ENCODE measurements around the gene USP16. TPM values are rescaled to one million over a fixed set of nuclear protein-coding genes. Genes with fewer than 3 reads are reported as not detected.
A peak's percentile ranks its signal among the peaks of the same experiment; 100 is the strongest.

USP16 gene
- total and polyA plus RNA-seq, 2 donors (not counting 1 experiment from before 2014, with no cell fraction given) = 13.1 to 54.7 TPM

DNA sequence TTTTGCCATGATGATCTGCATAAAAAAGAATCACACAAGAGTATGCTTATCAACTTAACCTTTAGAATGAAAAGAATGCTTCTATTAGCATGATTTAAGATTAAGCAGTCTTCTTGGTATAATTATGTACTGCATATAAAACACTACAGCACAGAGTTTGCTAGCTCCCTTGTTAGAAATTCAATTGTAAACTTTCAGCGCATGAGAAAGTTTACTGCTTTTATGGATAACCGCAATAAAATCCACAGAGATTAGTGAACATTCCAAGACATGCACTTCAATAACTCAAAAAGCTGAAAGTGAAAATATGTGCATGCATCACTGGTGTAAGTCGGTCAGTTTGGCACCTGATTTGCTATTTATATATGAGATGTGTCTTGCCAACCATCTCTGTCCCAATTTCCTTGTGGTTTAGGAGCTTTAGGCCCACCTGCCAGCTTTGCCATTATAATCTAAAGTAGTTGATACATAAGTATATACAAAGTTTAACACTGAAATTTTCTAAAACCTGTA lies 32.1 kb downstream of the USP16 start:
- ChIA-PET POLR2A (no interaction called here), CTCF (no interaction called here)
- Histone ChIP-seq H4K20me1 (ENCODE audit: control insufficient read depth, insufficient read depth, low read length, poor library complexity, severe bottlenecking) (peaks cover 6% of the 10 kb centered on the region), H3K9me3 (ENCODE audit: control extremely low read depth in 1 of 3, control insufficient read depth in 2 of 3, insufficient read depth in 1 of 3, low read length in 2 of 3) (peaks cover 0 to 4% (median 1%) of the 10 kb centered on the region in 3 donors), H3K36me3 (replicated peaks in 1 of 2; ENCODE audit: control extremely low read depth in 1 of 2, control insufficient read depth in 1 of 2, extremely low read depth in 1 of 2, insufficient read depth in 2 of 2, low read length in 1 of 2) (peaks cover 19 to 75% of the 10 kb centered on the region in 2 experiments), H3K4me1 (ENCODE audit: control insufficient read depth in 2 of 2, insufficient read depth in 2 of 2, low read length in 2 of 2) (peaks cover 6 to 10% of the 10 kb centered on the region in 2 donors), H3K27me3 (replicated peaks in 1 of 4; ENCODE audit: control extremely low read depth in 1 of 4, control insufficient read depth in 3 of 4, insufficient read depth in 4 of 4, low read length in 3 of 4) (no peaks in the 10 kb centered on the region), H3K4me3 (ENCODE audit: control extremely low read depth in 1 of 5, extremely low read depth in 1 of 5, insufficient read depth in 1 of 5, low read depth in 2 of 5, low read length in 4 of 5) (no peak overlapping the region), H3K27ac (ENCODE audit: low read length in 2 of 2) (no peak overlapping the region), H3K4me2 (replicated peaks; ENCODE audit: low read depth, low read length, poor library complexity, severe bottlenecking) (no peak overlapping the region), H2AFZ (ENCODE audit: insufficient read depth, low read depth, low read length, poor library complexity, severe bottlenecking) (no peak overlapping the region), H3K9ac (ENCODE audit: low read length) (no peak overlapping the region), H3K79me2 (ENCODE audit: control insufficient read depth, insufficient read depth, low read length) (no peaks in the 10 kb centered on the region)
- ATAC-seq (ENCODE audit: low read depth) (no peak), DNase-seq (no peak)
- Mint-ChIP-seq H3K27me3 (no peaks in the 10 kb centered on the region), H3K4me1 (no peaks in the 10 kb centered on the region), H3K4me3 (no peak overlapping the region), H3K27ac (no peak overlapping the region), H3K9me3 (ENCODE audit: insufficient read depth) (no peaks in the 10 kb centered on the region)
- TF ChIP-seq EZH2 (IDR thresholded peaks at IDR 0.05; ENCODE audit: borderline replicate concordance, insufficient read depth, low read depth, low read length, poor library complexity, severe bottlenecking) (no peak), CTCF (IDR thresholded peaks at IDR 0.05) (no peak)
- intact Hi-C loops (cut with micrococcal nuclease) = no loop called here
- no CpG with 5 or more reads among the region's 3 CpGs for WGBS (ENCODE audit: insufficient coverage)

DNA sequence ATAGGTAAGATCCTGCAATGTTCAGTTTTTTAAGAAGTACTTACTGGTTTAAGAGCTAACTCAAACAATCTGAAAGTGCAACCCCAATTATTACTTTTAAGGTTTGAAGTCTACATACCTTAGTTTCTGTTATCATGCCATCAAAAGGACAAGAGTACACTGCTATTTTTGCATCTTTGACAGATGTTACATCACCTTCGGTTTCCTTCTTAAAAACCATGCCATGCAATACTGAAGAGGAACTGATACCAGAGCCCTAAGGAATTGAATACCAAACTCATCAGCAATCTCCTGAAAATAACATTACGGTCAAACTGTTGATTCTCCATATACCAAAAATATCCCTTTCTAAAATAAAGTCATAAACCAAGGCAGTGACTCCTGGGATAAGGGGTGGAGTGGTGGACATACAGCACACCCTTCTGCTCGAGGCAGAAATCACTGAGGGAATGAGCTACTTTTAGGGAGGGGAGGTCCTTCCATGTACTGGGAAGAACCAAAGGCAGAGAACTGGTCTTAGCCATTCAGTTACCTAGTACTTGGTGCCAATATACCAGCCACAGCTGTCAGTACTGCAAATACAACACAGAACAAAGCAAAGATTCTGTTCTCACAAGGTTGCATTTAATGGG lies 40.5 kb downstream of the USP16 start:
- H3K4me3 ChIP-seq (ENCODE audit: control extremely low read depth in 1 of 5, extremely low read depth in 1 of 5, insufficient read depth in 1 of 5, low read depth in 2 of 5, low read length in 4 of 5) = no peak overlapping the region
- H3K27ac ChIP-seq (ENCODE audit: low read length in 2 of 2) = peak overlapping the region in 1 of 2 donors; percentile 70
- H3K79me2 ChIP-seq (ENCODE audit: control insufficient read depth, insufficient read depth, low read length) = peaks cover 4% of the 10 kb centered on the region
- H3K27me3 ChIP-seq (replicated peaks in 1 of 4; ENCODE audit: control extremely low read depth in 1 of 4, control insufficient read depth in 3 of 4, insufficient read depth in 4 of 4, low read length in 3 of 4) = no peaks in the 10 kb centered on the region
- Mint-ChIP-seq H3K27me3 (no peaks in the 10 kb centered on the region), H3K4me1 (peaks cover 14% of the 10 kb centered on the region), H3K9me3 (ENCODE audit: insufficient read depth) (no peaks in the 10 kb centered on the region), H3K27ac (peak overlapping the region; percentile 17), H3K4me3 (peak overlapping the region; percentile 5)
- TF ChIP-seq EZH2 (IDR thresholded peaks at IDR 0.05; ENCODE audit: borderline replicate concordance, insufficient read depth, low read depth, low read length, poor library complexity, severe bottlenecking) = no peak
- TF ChIP-seq CTCF (IDR thresholded peaks at IDR 0.05) = no peak
- no peak overlapping the region for H2AFZ ChIP-seq (ENCODE audit: insufficient read depth, low read depth, low read length, poor library complexity, severe bottlenecking)
- H4K20me1 ChIP-seq (ENCODE audit: control insufficient read depth, insufficient read depth, low read length, poor library complexity, severe bottlenecking) = peaks cover 23% of the 10 kb centered on the region
- peak; percentile 45 for DNase-seq
- ChIA-PET CTCF (interaction anchor here (0.6 to 1.4 kb wide), 3 partner anchors 16 to 306 kb away, joined by 3 to 5 read pairs (median 4); no protein-coding TSS in a partner anchor), POLR2A (interaction anchor here (0.7 to 0.8 kb wide), 3 partner anchors 10 to 161 kb away, joined by 3 to 6 read pairs (median 6); no protein-coding TSS in a partner anchor)
- no peak overlapping the region for H3K9ac ChIP-seq (ENCODE audit: low read length)
- H3K4me1 ChIP-seq (ENCODE audit: control insufficient read depth in 2 of 2, insufficient read depth in 2 of 2, low read length in 2 of 2) = peaks cover 6 to 9% of the 10 kb centered on the region in 2 donors
- 0% methylated on average over 1 of the region's 3 CpGs for WGBS (ENCODE audit: insufficient coverage)
- intact Hi-C loops (cut with micrococcal nuclease) = no loop called here
- no peaks in the 10 kb centered on the region for H3K9me3 ChIP-seq (ENCODE audit: control extremely low read depth in 1 of 3, control insufficient read depth in 2 of 3, insufficient read depth in 1 of 3, low read length in 2 of 3)
- H3K36me3 ChIP-seq (replicated peaks in 1 of 2; ENCODE audit: control extremely low read depth in 1 of 2, control insufficient read depth in 1 of 2, extremely low read depth in 1 of 2, insufficient read depth in 2 of 2, low read length in 1 of 2) = peaks cover 21 to 84% of the 10 kb centered on the region in 2 experiments
- peak overlapping the region; percentile 18 for H3K4me2 ChIP-seq (replicated peaks; ENCODE audit: low read depth, low read length, poor library complexity, severe bottlenecking)
- peak; percentile 51 for ATAC-seq (ENCODE audit: low read depth)
